Epithelial cell of prostate (primary cell): ENCODE data around the gene CHD6.

Experiments
- DNase-seq: peaks from one replicate; pipeline ENCODE4 v3.0.0-alpha.2; 2011; ENCODE audit warnings: low read depth, low spot score
- H3K27ac ChIP-seq: fragments of 450-650 bp; 2 replicates; pipeline ENCODE4 v1.5.1; 2017; ENCODE audit warnings: mild to moderate bottlenecking

The CHD6 gene

DNA sequence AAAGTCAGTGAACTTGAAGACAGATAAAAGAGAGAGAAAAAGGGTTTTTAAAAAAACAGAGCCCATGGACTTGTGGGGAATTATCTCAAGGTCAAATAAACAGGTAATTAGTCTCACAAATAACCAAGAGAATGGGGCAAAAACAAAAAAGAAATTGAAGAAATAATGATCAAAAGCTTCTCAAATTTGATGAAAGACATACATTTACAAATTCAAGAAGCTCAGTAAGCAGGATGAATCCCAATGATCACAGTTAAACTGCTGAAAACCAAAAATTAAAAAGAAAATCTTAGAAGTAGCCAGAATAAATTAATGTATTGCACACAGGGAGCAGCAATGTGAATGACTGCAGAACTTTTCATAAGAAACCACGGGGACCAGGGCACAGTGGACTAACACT lies 139.1 kb downstream of the CHD6 start:
- no peak for DNase-seq

DNA sequence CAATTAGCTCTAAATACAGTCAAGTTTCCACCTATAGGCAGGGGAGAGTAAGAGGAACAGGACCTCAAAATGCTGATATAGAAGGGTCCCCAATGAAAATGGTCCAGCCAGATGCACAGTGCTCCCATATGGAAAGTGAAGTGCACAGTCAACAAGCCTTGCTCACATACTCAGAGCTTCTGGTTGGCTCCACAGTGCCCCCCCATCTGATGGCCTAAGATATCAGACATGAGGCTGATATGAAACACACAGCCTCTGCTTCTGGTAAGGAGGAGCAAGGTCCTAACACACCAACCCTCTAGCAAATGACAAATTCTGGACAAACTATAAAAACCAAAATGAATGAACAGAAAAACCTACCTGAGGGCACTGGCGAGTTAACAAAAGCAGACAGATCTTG lies 140.2 kb downstream of the CHD6 start:
- no peak for DNase-seq
- no peak overlapping the region for H3K27ac ChIP-seq

More for the DNA sequence above, 139.1 kb downstream of the CHD6 start:
- no peak overlapping the region for H3K27ac ChIP-seq

DNA sequence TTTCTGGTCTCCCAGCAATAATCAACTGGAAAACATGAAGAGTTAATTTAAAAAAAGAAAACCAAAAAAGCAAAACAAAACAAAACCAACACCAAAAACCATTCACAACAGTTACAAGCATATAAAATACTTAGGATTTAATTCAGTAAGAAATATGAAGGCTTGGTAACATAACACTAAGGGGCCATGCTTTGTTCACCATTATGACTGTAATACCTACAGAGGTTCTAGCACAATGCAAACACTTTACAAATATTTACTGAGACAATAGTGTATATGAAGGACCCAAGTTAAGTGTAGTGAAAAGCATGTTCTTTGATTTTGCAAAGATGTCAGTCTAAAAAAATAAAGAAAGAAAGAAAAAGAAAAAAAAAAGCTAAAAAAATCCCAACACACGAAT lies 141.7 kb downstream of the CHD6 start:
- DNase-seq = no peak
- no peak overlapping the region for H3K27ac ChIP-seq

DNA sequence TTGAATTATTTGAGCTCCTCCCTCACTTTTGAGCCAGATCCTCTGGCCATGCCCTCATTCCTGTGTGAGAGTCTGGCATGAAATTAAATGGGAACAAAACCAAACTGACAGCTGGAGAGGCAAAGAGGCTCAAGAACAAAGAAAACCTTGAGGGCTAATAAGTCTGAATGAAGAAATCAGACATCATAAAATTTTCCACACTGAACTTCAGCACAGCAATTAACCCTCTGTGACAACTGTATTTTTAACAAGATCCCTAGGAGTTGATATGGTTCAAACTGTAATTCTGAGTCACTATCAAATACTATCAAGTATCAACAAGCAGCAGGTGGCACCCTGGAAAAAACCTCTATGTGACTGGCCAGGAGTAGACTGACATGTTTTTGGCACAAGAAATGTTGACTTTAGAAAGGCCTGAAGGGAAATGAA lies 142.2 kb downstream of the CHD6 start:
- DNase-seq = peak; percentile 50
- H3K27ac ChIP-seq = no peak overlapping the region

DNA sequence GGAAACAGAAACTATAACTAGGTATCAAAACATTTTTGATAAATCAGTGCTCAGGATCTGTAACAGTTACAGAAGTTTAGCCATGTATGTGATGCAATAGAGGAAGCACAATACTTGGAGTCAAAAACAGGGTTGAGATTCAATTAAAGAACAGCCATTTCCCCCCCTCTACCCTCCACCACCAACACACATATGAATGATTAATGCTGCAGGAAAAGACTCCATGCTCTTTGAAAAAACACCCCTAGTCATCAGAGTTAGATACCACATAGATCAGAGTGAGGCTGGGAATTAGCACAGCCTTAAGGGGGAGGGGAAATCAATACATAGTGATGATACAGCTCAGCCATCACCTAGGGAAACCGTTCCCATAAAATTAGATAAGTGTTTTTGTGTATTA lies 142.7 kb downstream of the CHD6 start:
- no peak overlapping the region for H3K27ac ChIP-seq
- DNase-seq = no peak

DNA sequence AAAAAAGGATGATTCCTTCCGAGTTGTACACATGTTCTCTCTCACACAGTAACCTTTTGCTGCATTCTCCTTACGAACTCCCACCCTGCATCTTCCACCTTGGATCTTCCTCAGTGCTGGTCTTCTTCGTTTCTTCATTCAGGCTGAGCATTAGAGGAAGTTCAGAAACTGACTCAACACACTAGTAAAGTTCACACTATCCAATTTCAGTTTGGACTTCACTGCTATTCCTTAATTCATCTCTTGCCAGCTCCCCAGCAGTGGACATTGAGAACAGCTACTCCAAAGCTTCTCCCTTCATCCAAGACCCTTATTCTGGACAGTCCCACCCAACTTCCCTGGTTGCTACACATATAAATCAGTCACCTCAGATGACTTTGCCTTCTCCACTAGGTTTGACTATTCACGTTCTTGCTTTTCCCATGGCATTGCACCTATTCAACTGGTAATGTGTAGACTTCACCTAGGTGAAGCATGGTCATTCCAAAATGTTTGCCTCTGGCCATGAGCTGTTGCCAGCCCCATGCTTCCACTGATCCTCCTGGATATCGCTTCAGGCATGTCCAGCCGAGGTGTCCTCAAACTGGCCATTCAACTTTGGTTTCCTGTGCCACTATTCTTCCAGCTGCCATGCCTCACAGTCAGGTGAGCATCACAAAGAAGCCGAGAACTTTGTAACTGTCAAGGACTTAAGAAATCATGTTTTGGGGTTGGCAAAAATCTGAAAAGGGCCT lies 147.6 kb downstream of the CHD6 start:
- no peak for DNase-seq
- no peak overlapping the region for H3K27ac ChIP-seq

DNA sequence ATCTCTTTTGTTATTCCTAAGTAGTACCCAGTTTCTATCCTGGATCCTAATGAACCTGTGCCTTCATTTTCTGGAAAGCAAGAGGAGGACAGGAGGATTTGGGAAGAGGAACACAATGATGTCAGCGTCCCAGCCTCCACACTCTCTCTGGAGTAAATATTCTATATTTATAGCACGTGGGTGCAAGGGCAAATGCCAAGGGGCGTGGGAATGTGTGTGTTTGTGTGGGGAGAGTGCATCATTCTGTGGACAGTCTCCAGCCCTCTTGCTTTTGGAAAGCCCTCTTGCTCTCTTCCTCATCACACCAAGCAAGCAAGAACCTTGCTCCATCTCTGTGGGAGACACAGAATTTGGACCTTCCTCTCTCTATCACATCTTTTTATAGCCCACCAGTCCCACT lies 148.3 kb downstream of the CHD6 start:
- no peak overlapping the region for H3K27ac ChIP-seq
- DNase-seq = no peak

DNA sequence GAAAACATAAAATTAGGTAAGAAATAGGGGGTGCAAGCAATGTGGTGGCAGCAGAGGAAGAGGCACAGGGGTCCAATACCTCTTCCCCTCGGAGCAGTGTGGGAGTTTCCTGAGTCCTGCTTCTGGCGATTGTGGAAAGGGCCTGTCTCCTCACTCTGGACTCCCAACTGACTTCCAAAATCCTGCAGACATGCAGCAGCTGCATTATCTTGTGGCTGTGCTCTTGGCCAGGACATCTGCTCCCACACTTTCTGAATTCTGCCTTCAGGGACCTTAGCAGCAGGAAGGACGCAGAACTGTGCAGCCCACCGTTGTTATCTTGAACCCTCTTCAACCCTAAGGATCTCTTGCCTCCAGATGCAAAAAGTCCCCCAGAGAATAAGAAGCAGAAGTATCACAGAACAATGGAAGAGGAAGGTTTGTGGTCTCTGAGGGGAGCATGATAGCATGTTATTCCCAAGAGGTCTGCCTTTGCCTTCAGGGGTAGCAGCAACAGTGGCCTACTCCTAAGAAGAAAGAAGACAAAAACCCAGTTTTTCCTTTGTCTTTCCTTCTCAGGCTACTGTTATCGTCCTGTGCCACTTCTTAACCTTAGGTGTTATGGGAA lies 149.1 kb downstream of the CHD6 start:
- no peak for DNase-seq
- H3K27ac ChIP-seq = no peak overlapping the region

DNA sequence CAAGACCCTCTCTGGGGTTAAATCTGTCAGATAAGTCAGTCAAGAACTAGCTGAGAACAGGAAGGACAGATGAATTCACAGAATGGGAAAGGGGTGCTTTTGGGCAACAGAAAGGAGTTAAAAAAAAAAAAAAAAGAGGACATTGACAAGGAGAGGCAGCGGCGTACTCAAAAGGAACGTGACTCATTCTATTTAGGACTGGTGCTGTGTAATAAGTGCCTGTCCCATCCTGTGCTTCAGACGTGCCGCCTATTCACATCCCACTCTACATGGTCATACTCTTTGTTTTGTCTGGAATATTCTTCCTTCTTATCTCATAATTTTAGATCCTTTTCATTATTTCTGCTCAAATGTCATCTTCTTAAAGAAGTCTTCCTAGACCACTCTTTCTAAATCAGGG lies 150.5 kb downstream of the CHD6 start:
- DNase-seq = peak; percentile 24
- H3K27ac ChIP-seq = no peak overlapping the region

DNA sequence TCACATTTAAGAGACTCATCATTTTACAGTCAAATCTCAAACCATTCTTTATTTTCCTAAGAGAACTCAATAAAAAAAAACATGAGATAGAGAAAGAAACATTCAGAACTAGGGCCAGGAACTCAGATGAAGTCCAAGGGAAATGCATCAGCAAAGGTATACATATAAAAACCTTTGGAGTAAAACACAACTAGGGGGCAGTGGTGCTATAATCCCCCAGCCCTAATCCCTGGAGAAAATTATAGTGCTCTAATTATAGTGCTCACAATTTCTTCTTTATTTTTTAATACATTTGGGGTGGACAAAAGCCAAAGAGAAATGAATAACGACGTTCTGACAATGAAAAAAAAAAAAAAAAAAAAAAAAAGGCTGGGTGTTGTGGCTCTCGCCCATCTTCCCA lies 151.0 kb downstream of the CHD6 start:
- H3K27ac ChIP-seq = no peak overlapping the region

DNA sequence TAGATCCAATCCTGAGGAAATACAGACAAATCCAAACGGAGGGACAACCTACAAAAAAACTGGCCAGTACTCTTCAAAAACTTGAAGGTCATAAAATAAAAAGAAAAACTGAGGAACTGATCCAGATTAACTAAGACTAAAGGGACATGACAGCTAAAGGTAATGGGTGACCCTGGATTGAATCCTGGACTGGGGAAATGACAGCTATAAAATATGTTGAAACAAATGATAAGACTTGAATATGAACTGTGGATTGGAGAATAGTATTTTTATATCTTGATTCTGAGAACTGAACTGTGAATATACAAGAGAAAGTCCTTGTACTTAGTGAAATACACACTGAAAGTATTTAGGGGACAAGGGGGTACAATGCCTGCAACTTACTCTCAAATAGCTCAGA lies 154.6 kb downstream of the CHD6 start:
- DNase-seq = no peak
- H3K27ac ChIP-seq = no peak overlapping the region

More for the DNA sequence above, 151.0 kb downstream of the CHD6 start:
- no peak for DNase-seq

DNA sequence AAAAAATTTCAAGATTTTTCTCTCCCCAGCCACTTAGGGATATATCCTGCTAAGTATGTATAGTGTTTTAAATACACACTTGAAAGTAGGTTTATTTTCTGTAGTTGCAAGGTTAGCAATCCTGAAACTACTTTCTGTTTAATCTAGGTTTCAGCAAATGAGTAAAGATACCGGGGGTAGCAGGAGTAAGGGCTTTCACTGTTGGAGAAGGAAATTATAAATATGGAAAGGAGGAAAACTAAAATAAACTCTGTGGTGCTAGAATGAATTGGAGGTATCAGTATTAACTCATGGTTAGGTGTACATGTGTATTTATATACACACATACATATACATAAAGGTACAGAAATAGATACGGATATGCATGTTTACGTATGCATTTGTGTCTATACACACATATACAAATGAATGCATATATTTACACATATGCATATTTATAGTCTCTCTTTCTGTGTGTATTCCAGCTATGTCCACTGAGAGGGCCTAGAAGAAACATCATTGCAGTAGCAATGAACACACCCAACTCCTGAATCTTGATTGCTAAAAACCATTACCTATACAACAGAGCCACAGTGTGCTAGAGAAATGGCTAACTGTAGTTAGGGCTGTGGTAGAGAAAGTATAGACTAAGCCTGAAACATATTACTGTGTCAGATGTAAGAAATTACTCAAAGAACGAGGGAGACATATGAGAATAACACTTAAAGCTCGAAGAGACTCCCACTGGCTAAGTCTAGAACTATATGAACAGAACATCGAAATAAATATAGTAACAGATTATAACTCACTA lies 155.6 kb downstream of the CHD6 start:
- no peak overlapping the region for H3K27ac ChIP-seq
- DNase-seq = no peak

DNA sequence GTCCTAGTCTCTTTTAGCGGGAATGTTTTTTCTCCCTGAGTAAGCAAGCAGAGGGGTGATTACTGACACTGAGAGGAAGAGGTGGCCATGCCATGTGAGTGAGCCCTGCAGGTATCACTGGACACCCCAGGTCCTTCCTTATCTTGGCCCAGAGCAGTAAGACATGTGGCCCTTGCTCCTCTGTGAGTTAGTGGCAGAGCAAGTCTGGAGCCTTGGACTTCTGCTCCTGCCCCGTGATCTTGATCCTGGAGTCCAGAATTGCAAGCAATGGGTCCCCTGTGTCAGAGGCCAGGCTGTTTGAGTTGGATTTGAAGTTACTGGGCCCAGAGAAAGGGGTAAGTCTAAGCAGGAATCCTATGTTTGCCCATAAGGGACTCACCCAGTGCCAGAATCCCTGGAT lies 159.4 kb downstream of the CHD6 start:
- DNase-seq = no peak
- H3K27ac ChIP-seq = no peak overlapping the region

DNA sequence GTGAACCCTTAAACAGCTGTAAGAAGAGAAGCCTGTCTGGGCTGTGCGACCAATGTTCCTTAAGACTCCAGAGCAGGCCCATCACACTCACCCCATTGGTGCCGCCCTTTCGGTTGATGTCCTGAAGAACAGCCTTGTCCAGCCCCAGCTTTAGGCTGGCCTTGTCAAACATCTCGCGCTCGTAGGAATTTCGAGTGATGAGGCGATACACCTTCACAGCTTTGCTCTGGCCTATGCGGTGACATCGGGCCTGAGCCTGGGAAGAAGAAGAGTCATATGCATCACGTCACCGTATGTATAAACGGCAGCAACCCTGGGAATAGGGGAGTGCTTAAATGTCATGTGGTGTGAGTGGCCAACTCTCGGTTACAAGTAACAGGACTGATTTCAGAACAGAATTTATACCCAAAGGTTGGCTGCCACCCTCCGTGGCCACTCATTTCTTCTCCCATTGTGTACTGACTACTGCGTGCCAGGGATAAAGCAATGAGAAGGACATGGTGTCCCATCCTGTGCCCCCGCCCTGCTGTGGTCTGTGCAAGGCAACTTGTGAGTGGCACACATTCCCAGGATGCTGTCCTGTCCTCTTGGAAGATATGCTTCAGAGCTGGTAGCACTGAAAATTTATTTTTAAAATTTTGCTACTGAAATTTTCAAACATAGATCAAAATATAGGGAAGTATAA lies 160.9 kb downstream of the CHD6 start:
- no peak overlapping the region for H3K27ac ChIP-seq
- DNase-seq = no peak

DNA sequence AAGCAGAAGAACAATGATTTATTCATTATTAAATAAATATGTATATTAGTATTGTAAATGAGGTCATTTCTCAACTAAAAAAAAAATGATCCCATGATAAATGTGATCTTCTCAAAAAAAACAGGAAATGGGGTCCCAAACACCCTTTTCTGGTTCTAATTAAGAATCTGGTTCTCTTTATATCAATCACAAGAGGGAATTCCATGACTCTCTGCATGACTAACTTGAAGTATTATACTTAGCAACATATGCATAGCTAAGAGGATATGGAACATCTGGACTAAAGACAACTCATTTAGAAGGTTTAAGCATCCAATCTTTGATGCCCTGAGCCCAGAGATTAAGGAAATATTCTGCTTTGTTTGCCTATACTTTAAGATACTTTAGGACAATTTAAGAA lies 161.8 kb downstream of the CHD6 start:
- DNase-seq = no peak
- H3K27ac ChIP-seq = no peak overlapping the region

DNA sequence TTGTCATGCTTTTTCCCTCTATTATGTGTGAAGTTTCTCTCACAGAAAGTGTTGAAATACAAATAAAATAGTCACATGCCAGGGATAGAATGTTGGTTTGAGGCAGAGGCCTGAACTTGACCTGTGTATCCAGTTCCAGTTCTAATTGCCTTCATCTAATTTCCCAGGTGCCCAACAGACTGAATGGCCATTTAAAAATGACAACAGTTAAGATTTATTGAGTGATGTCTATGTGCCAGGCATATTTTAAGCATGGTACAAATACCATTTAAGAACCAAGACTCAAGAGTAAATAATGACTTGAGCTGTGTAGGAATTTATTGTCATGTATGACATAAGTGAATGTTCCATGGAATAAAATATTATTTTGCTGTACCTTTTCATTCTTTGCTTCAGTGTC lies 163.9 kb downstream of the CHD6 start:
- no peak overlapping the region for H3K27ac ChIP-seq
- DNase-seq = no peak

DNA sequence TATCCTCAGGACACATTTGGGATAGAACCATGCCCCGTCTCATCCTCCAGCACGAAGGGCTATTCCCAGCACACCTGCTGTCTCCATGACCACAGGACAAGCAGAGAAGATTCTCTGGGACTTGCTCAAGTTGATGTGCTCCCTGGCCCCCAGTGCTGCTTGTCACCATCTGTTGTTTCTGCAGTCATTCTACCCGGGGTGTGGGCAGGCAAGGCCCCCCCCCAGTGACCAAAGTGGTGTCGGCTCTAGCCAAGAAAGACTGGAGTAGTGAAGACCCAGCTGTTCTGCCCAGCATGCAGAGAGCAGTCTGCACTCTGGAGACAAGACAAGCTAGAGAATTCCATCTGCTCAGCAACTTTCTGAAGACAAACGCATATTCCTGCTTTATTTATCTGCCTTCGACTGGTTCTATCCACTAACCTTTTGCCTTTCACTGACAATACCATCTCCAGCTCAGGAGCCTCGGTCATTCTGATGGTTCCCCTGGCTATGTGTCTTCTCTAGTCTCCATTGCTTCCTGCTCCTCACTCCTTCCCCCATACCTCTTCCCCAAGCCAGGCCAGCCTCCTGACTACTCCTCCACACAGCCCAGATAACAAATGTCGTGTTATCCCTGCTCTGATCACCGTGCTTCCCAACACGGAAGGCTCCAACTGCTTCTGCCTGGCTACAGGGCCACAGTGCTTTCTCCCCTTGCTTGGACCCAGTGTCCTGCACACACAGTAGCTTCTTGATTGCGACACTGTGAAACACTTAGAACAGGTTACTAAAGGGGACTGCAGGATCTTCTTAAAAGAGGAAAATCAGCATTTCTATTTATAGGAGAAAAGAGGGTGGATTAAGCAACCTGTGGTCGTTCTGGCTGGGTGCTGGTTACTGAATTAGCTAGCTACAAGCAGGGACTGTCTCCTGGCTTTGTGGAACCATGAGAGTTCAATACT lies 164.9 kb downstream of the CHD6 start:
- H3K27ac ChIP-seq = no peak overlapping the region
- no peak for DNase-seq

DNA sequence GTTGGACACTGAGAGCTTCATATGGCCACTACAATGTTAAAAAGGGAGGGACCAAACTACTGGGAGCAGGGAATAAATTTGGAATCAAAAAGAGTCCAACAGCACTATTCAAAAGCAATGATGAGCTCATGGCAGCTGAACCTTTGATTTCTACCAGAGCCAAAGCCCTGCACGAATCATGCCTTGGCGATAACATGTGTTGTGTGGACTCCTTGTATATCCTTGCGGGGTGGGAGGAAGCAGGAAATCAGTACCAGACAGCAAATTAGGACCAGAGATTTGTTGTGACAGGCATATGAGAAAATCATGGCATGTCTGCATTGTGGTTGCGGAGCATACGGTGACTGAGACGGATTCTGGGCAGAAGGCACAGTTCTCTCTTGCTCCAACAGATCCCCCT lies 166.0 kb downstream of the CHD6 start:
- no peak for DNase-seq
- no peak overlapping the region for H3K27ac ChIP-seq

DNA sequence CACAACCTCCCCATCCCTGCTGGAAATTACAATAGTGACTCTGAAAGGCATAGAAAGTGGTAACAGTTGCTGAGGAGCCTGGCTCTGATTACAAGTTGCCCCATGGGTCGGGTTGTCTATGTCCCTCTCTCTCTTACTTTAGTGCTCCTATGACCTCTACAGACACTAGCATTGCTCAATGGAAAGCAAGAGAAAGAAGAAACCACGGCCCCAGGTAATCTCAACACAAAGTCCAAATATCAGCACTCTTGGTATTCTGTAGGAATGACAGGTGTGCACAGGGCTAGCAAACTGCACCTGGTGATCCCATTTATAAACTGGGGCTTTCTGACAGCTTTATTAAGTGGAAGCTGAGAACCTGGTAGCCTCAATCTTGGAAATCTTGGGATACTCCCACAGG lies 171.2 kb downstream of the CHD6 start:
- H3K27ac ChIP-seq = no peak overlapping the region
- no peak for DNase-seq

DNA sequence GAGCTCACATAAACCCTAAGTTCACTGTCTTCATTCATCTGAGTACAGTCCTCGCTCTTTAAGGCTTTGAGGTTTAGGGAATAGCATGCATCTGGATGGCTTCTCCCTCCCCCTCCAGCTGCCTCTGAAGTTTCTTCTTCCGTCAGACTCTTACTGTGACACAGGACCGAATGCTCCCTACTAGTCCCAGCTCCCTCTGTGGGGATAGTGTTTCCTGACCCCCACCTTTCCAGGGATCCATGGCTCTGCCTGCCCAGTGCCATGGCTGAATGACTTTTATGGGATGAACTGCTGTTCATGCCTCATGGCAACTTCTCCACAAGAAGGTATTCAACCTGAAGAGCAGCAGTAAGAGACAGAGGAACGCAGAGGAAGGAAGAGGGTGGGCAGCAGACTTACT lies 171.7 kb downstream of the CHD6 start:
- H3K27ac ChIP-seq = no peak overlapping the region
- DNase-seq = no peak
